ENCODE measurements around the gene MIA.

- no peak for TF ChIP-seq EZH2 (IDR thresholded peaks at IDR 0.05; ENCODE audit: insufficient read depth, poor library complexity, severe bottlenecking)
- TF ChIP-seq EZH2phosphoT487 (IDR thresholded peaks at IDR 0.05; ENCODE audit: insufficient read depth, low read depth), result no peak
Observed at GRCh38 chr19:40755248-40755624, 20.1 kb upstream of the MIA start.

Measured in GM23248 (cell line).